ENCODE data around the gene POLN. TPM values are rescaled to one million over a fixed set of nuclear protein-coding genes. Genes with fewer than 3 reads are reported as not detected.
A peak's percentile ranks its signal among the peaks of the same experiment; 100 is the strongest.

POLN gene
- polyA plus RNA-seq, 3 donors: 0.08 to 0.33 (median 0.28) TPM

- TF ChIP-seq, protein P1, sequence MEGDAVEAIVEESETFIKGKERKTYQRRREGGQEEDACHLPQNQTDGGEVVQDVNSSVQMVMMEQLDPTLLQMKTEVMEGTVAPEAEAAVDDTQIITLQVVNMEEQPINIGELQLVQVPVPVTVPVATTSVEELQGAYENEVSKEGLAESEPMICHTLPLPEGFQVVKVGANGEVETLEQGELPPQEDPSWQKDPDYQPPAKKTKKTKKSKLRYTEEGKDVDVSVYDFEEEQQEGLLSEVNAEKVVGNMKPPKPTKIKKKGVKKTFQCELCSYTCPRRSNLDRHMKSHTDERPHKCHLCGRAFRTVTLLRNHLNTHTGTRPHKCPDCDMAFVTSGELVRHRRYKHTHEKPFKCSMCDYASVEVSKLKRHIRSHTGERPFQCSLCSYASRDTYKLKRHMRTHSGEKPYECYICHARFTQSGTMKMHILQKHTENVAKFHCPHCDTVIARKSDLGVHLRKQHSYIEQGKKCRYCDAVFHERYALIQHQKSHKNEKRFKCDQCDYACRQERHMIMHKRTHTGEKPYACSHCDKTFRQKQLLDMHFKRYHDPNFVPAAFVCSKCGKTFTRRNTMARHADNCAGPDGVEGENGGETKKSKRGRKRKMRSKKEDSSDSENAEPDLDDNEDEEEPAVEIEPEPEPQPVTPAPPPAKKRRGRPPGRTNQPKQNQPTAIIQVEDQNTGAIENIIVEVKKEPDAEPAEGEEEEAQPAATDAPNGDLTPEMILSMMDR (IDR thresholded peaks at IDR 0.05): no peak
- H3K4me3 ChIP-seq (replicated peaks in 1 of 3; ENCODE audit: low read depth in 2 of 3, low read length in 3 of 3): no peak overlapping the region
- H3K9ac ChIP-seq (ENCODE audit: insufficient read depth, low read length, poor library complexity, severe bottlenecking): no peak overlapping the region
- no peak overlapping the region for H2AFZ ChIP-seq (ENCODE audit: insufficient read depth, low read depth, low read length, poor library complexity, severe bottlenecking)
- peaks cover 47 to 63% (median 59%) of the 10 kb centered on the region in 3 donors for H3K27me3 Mint-ChIP-seq (ENCODE audit: low read depth in 3 of 3)
- no peak overlapping the region for H3K27ac Mint-ChIP-seq
- H3K79me2 ChIP-seq (ENCODE audit: insufficient read depth, low read length): no peaks in the 10 kb centered on the region
- no peaks in the 10 kb centered on the region for H4K20me1 ChIP-seq (ENCODE audit: insufficient read depth, low read length)
- intact Hi-C loops (cut with micrococcal nuclease): no loop called here
- H3K27me3 ChIP-seq (ENCODE audit: control insufficient read depth in 2 of 2, insufficient read depth in 2 of 2, low read length in 2 of 2): peaks cover 56 to 89% of the 10 kb centered on the region in 2 donors
- no peaks in the 10 kb centered on the region for H3K36me3 ChIP-seq (replicated peaks in 1 of 2; ENCODE audit: control insufficient read depth in 1 of 2, insufficient read depth in 2 of 2, low read length in 2 of 2)
- H3K9me3 Mint-ChIP-seq: peaks cover 20 to 55% (median 45%) of the 10 kb centered on the region in 7 donors
- no peaks in the 10 kb centered on the region for H3K4me1 ChIP-seq (ENCODE audit: control insufficient read depth in 1 of 2, insufficient read depth in 2 of 2, low read length in 2 of 2)
- WGBS (ENCODE audit: insufficient coverage): 100% methylated on average over 3 of the region's 4 CpGs
- H3K36me3 Mint-ChIP-seq: peaks cover 1 to 11% of the 10 kb centered on the region in 2 donors
- peak overlapping the region in 1 of 2 donors; percentile 82 for H3K4me3 Mint-ChIP-seq
- no peak overlapping the region for H3K4me2 ChIP-seq (replicated peaks; ENCODE audit: extremely low read depth, low read length, poor library complexity, severe bottlenecking)
- peaks cover 25 to 64% of the 10 kb centered on the region in 2 donors for H3K9me3 ChIP-seq (replicated peaks in 1 of 2; ENCODE audit: control insufficient read depth in 1 of 2, insufficient read depth in 1 of 2, low read length in 2 of 2)
- H3K27ac ChIP-seq (ENCODE audit: low read depth in 1 of 2, low read length in 2 of 2): no peak overlapping the region
- H3K4me1 Mint-ChIP-seq: peaks cover 2% of the 10 kb centered on the region
- no peak for DNase-seq
These were observed 139.7 kb downstream of the POLN start for GRCh38 chr4:2102045-2102883.

- WGBS (ENCODE audit: insufficient coverage): 84% methylated on average over 3 of the region's 7 CpGs
These were observed 140.4 kb downstream of the POLN start for GRCh38 chr4:2101346-2102044.

More at GRCh38 chr4:2101346-2102044, 140.4 kb downstream of the POLN start:
- Histone ChIP-seq H3K27ac (ENCODE audit: low read depth in 1 of 2, low read length in 2 of 2) (no peak overlapping the region), H3K4me3 (replicated peaks in 1 of 3; ENCODE audit: low read depth in 2 of 3, low read length in 3 of 3) (no peak overlapping the region), H3K9ac (ENCODE audit: insufficient read depth, low read length, poor library complexity, severe bottlenecking) (no peak overlapping the region), H3K27me3 (ENCODE audit: control insufficient read depth in 2 of 2, insufficient read depth in 2 of 2, low read length in 2 of 2) (peaks cover 52 to 87% of the 10 kb centered on the region in 2 donors), H3K79me2 (ENCODE audit: insufficient read depth, low read length) (no peaks in the 10 kb centered on the region), H3K4me1 (ENCODE audit: control insufficient read depth in 1 of 2, insufficient read depth in 2 of 2, low read length in 2 of 2) (no peaks in the 10 kb centered on the region), H2AFZ (ENCODE audit: insufficient read depth, low read depth, low read length, poor library complexity, severe bottlenecking) (no peak overlapping the region), H4K20me1 (ENCODE audit: insufficient read depth, low read length) (no peaks in the 10 kb centered on the region), H3K36me3 (replicated peaks in 1 of 2; ENCODE audit: control insufficient read depth in 1 of 2, insufficient read depth in 2 of 2, low read length in 2 of 2) (no peaks in the 10 kb centered on the region), H3K9me3 (replicated peaks in 1 of 2; ENCODE audit: control insufficient read depth in 1 of 2, insufficient read depth in 1 of 2, low read length in 2 of 2) (peaks cover 33 to 70% of the 10 kb centered on the region in 2 donors), H3K4me2 (replicated peaks; ENCODE audit: extremely low read depth, low read length, poor library complexity, severe bottlenecking) (no peak overlapping the region)
- TF ChIP-seq, protein P1 (IDR thresholded peaks at IDR 0.05): no peak
- intact Hi-C loops (cut with micrococcal nuclease): no loop called here
- peaks cover 1 to 11% of the 10 kb centered on the region in 2 donors for H3K36me3 Mint-ChIP-seq
- H3K4me3 Mint-ChIP-seq: peak overlapping the region in 1 of 2 donors; percentile 71
- peaks cover 55 to 70% (median 66%) of the 10 kb centered on the region in 3 donors for H3K27me3 Mint-ChIP-seq (ENCODE audit: low read depth in 3 of 3)
- H3K4me1 Mint-ChIP-seq: peaks cover 2% of the 10 kb centered on the region
- DNase-seq: no peak
- peaks cover 26 to 63% (median 52%) of the 10 kb centered on the region in 7 donors for H3K9me3 Mint-ChIP-seq
- no peak overlapping the region for H3K27ac Mint-ChIP-seq

All from CD14-positive monocyte (primary cell).